HK-2 (cell line): ENCODE measurements around the gene NALCN.

Experiments
- DNase-seq: peaks from one replicate; pipeline ENCODE4 v3.0.0-alpha.2; 2018; ENCODE audit not compliant: unreplicated experiment

NALCN gene

DNA sequence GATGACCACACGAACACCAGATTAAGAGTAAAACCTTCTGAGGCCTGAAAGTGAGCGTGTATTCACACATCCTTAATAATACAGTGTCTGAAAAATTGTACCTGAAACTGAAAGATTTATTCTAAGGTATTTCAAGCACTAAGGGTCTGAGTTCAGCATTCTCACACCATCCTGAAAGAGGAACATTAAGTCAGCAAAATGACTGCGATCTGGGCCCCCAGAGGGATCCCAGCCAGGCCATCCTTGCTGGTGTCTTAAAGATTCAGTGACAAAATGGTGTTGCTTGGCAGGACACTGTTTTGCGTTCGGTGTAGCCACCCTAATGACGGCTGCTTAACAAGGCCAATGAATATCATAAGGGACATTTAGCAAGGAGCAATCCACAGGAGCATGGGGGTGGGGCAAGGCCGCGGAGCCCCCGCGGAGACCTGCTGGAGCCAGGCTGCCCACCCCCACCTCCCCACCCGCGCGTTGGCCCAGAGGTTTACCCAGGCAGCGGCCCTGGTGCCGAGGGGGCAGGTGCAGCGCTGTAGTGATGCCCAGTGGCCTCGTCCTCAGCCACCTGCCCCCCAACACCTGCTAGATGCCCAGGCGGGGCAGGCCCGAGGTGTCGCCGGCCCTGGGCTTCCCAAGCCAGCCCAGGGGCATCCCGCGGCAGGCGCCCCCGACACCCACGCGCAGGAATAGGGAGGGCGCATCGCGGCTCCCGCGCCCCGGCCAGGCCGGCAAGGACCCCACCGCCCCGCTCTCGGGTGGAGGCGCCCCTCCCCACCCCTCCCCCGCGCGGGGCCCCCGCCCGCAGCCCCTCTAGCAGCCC lies 742 bp downstream of the NALCN start:
- DNase-seq = no peak

DNA sequence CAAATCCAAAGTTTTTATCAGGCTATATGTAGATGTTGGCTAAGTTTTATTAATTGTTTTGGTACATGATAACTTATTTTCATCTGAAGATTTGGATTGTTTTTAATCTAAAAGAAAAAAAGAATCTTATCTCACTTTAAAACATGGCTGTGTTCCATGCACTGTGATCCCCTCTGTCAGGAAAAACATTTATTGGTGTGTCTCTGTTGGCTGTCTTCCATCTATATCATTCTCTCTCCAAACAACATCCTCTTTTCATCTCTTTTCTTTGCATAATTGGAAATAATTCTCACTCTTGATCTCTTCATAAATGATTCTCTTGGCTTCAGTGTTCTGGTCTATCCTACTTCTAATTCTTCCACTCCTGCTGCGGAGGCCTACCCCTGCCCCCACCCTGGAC lies 4.2 kb downstream of the NALCN start:
- no peak for DNase-seq

DNA sequence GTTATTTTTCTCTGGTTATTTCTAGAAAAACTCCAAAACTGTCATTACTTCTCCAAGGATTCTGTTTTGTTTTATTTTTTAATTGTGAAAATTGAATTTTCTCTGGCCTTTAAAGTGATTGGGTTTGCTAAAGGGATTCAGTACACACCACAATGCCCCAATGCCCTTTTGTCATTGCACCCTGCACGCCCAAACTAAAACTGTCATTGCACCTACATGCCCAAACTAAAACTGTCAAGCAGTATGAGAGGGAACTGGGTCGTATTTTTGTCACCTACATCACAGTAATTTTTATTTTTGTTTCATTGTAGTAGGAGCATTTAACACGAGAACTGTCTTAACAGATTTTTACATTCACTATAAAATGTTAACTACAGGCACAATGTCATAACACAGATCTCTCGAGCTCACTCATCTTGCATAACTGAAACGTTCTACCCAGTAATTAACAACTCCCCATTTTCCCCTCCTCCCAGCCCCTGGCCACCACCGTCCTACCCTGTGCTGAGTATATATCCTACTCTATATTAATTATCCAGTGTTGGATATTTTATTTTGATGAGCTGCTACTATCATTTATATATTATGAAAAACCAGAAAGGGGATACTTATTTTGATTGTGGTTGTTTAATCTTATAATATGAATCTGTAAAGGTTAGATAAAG lies 7.2 kb downstream of the NALCN start:
- DNase-seq = no peak

DNA sequence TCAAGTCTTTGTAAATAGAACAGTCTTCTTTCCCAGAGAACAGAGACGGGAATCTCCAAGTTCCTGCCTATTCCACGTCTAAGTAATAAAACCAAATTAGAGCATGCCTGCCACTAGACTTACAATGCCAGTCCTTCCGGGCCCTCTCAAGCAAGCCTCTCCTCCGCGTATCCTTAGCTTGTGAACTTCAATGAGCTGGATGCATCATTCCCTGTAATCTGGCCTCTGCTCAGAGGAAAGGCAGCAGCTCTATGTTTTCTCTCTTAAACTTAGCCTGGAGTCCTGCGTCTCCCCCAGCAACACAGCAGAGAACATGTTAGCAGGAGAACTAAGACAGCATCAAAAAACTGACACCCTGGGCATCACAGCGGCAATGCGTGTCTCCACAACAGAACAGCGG lies 8.2 kb downstream of the NALCN start:
- no peak for DNase-seq

DNA sequence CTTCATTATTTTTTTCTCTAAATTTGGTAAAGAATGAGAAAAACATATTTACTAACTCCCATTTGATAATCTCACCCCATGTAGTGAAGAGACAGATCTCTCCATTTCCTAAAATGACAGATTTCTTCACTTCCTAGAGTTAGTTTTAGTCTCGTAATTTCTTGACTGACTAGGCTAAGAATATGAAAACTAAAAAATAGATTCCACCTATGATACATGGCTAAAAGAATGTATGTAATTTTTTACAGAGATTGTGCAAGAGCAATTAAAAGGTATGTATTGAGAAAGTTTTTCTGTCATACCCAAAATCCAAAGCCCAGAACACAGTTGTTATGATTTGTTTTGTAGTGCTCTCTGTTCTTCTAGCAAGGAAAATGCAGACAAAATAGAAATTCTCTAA lies 9.5 kb downstream of the NALCN start:
- no peak for DNase-seq

GRCh38 chr13:101401196-101401595 lies 15.1 kb downstream of the NALCN start:
- DNase-seq = no peak

GRCh38 chr13:101399365-101399764 lies 16.9 kb downstream of the NALCN start:
- DNase-seq = no peak

DNA sequence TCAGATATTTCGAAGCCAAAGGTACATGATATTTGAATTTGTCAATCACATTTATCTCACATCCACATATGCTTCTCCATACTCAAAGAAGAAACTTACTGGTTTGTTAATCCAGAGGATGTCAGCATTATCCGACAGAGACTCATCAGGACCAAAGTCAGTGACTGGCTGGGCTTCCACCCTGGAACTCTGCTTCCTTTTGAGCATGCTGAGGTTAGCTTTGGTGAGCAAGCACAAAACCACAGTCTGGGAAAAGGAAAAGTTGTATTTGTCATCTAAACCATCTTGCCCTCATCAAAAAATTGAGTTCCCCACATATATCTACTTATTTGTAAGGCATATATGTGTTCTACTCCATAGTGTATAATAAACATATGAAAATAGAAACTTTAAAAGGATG lies 17.4 kb downstream of the NALCN start:
- no peak for DNase-seq

DNA sequence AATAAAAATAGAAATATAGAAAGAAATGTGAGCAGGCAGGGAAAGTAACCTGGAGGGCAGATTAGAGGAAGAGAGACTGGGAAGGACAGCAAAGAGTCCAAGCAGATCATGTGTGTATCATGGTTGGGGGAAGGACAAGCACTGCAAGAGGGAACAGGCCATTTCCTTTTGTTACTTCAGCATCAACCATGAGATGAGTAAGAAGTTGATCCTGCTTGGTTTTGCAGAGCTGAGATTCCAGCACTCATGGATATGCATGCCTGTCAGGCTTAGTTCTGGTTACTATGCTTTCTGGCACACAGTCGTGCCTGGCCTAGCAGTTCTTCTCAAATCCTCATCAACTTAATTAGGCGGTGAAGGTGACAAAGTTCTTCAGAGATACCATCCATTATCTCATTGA lies 18.1 kb downstream of the NALCN start:
- DNase-seq = no peak

- DNase-seq = peak; percentile 28
Observed at GRCh38 chr13:101397742-101398141, 18.6 kb downstream of the NALCN start.

DNA sequence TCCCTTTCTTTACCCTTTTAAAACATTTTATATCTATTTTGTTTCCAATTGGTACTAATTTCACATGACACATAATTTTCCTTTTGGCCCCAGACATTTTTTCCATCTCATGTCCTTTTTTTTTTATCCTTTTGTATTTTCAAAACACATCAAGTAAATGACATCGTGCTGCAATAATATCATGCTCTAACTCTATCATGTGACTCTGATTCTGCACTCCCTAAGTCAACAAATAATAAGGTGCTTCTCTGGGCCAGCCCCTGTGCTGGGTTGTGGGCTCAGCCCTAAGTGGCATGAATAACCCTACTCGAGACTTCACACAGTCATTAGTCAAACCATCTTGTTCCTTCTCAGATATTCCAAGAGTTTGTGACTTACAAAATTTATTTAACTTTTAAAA lies 21.7 kb downstream of the NALCN start:
- no peak for DNase-seq

- DNase-seq = no peak
Observed at GRCh38 chr13:101393140-101393539, 23.2 kb downstream of the NALCN start.

DNA sequence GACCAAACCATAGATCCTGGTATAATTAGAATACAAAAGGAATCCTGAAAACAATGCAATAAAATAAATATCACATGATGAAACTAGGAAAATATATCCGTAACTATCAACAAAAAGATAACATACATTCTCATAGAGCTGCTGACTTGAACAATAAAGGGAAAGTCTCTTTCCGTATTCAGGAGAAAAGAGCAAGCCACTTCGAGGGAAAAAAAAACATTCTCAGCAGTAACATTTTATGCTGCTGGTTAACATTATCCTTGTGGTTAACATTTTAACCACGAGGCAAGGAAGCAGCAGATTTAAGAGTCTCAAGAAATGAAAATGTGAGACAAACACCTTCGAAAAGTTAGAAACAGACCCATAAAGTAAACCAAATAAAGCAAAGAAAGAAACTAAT lies 25.8 kb downstream of the NALCN start:
- DNase-seq = no peak

GRCh38 chr13:101384929-101385328 lies 31.4 kb downstream of the NALCN start:
- no peak for DNase-seq

DNA sequence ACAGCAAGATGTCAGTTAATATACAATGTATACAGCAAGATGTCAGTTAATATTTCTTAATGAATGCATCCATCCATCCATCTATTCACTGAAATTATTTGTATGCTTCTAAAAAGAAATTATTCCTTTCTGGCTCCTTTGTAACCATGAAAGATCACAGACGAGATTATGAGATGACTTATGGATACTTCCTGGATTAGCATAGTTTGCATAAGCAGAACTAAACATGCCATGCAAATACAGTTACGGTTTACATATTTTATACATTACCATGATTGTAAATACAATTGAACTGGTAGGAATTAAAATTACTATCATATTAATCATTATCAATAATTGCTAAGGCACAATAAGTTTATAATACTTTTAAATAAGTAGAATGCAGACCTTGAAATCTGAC lies 32.7 kb downstream of the NALCN start:
- no peak for DNase-seq

DNA sequence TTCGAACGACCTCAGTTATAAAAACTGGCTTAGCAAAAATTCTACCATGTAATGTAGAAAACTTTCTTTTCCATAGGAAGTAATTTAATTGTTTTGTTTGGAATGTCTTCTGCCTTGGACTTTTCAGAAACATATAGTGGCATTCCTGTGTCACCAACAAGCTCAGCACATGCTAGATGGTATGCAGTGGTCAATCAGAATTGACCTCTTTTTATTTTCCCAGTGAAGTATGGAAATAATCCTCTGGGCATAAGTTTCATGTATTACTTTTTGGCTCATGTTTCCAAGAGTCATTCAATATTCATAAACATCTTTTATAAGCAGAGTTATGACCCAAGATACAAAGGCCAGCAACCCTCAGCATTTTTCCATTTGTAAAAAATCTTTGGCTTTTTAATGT lies 33.6 kb downstream of the NALCN start:
- no peak for DNase-seq

- DNase-seq = no peak
Observed at GRCh38 chr13:101382086-101382485, 34.2 kb downstream of the NALCN start.

- no peak for DNase-seq
Observed at GRCh38 chr13:101360525-101360924, 55.8 kb downstream of the NALCN start.

DNA sequence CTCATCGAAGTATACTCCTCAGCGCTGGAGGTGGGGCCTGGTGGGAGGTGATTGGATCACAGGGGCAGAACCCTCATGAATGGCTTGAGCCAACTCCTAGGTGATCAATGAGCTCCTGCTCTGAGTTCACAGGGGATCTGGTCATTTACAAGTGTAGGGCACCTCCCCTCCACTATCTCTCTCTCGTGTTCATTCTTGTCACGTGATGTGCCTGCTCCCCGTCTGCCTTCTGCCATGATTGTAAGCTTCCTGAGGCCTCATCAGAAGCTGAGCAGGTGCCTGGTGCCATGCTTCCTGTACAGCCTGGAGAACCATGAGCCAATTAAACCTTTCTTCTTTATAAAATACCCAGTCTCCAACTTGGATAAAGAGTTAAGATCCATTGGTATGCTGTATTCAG lies 61.4 kb downstream of the NALCN start:
- DNase-seq = no peak

DNA sequence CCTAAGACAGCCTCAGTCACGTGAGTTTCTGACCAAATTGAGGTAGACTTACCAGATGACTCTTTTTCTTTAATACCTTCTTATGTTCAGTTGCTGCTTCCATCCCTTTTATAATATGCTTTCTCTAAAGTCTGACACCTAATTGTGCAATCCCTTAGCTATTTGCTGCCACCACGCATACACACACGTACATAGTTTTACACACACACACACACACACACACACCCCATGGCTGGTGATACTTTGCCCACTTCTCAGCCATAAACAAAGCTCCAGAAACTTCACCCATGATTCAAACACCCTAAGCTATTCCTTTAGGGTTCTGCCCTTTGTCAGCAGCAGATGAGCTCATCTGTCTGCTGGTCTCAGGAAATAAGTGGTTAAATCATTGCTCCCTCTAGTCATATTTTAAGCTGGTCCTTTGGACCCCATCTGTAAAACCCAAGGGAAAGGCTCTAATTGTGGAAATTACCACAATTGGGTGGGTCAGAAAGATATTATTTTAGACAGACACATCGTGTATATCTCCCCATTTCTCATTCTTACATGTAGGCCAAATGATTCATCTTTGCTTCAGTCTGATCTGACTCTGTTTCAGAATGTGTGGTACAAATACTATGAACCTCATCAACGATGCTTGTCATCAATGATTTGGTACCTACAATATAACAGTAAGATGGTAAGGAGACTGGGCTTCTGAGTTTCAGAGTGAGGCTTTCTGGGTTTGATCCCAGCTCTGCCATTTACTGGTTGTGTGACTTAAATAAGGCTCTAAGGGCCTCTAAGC lies 69.2 kb downstream of the NALCN start:
- DNase-seq = no peak

GRCh38 chr13:101346161-101346560 lies 70.1 kb downstream of the NALCN start:
- no peak for DNase-seq

DNA sequence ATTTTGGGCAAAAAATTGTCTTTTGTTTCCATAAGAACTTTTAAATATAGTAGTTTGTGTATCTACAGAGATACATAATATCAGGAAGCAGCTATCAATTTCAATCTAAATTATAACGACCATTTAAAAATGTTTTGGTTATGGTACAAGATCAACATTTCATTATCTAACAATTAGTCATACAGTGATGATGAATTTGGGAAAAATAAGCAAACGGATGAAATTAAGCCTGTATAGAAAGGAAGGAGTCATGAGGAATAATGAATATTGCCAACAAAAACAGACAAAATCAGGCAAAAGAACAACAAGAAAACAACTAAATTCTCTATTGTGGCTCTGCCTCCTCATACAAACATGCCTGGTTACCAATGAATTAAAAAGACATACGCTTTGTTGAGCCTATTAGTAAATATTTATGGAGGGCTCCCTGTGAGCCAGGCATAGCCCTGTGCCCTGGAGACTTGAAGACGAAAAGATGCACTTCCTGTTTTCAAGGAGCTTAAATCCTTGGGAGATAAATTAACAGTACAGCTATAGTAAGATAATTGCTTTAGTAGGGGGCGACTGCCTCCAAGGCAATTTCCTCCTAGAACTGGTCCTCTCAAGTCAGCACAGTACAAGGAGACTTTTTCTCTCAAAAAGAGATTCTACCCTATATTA lies 73.0 kb downstream of the NALCN start:
- DNase-seq = no peak
